HEK293T (cell line): ENCODE measurements around the gene HILPDA.
"Not testable (repeated sequence)": the region's sequence is repeated elsewhere in the genome, so short reads cannot be mapped to it uniquely, and the experiment has no call there.

Source experiments
- BHLHE40 ChIP-seq: fragments of 450-650 bp; IDR thresholded peaks from 2 replicates; pipeline ENCODE4 v1.6.1; 2016; ENCODE audit warnings: mild to moderate bottlenecking, moderate library complexity, borderline replicate concordance
- CTBP1 ChIP-seq: fragments of 450-650 bp; IDR thresholded peaks from 2 replicates; pipeline ENCODE4 v1.6.1; 2016; ENCODE audit warnings: borderline replicate concordance
- ELF4 ChIP-seq: fragments of 450-650 bp; IDR thresholded peaks from 2 replicates; pipeline ENCODE4 v1.6.1; 2017; ENCODE audit warnings: antibody characterized with exemption
- FOXA1 ChIP-seq: fragments of 450-650 bp; IDR thresholded peaks from 2 replicates; pipeline ENCODE4 v1.6.1; 2016; ENCODE audit warnings: mild to moderate bottlenecking
- FOXM1 ChIP-seq: fragments of 450-650 bp; IDR thresholded peaks from 2 replicates; pipeline ENCODE4 v1.6.1; 2017; ENCODE audit warnings: mild to moderate bottlenecking, borderline replicate concordance
- L3MBTL2 ChIP-seq: fragments of 450-650 bp; conservative IDR thresholded peaks from 2 replicates; pipeline ENCODE4 v1.6.1; 2016; ENCODE audit warnings: mild to moderate bottlenecking
- NFRKB ChIP-seq: fragments of 450-650 bp; IDR thresholded peaks from 2 replicates; pipeline ENCODE4 v1.6.1; 2016; ENCODE audit warnings: mild to moderate bottlenecking, moderate library complexity
- SP1 ChIP-seq: fragments of 450-650 bp; IDR thresholded peaks from 2 replicates; pipeline ENCODE4 v1.6.1; 2017

DNA sequence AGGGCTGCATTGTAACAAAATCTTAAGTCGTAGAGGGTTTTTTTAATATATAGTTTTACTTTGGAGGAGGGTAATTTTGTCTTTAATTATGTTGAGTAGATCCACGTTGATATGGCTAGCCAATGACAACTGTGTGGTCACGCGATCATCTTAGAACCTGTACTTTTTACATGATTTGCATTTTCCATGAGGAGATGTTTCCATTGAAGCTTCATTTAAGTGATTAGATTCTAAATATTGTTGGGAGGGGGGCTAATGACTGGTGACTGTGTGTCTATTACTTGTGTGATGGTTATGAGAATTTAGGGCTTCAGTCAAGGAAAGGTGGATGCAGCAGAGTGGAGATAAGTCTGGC, 21.6 kb downstream of the HILPDA start:
- TF ChIP-seq FOXA1, CTBP1, NFRKB, ELF4, FOXM1, SP1, BHLHE40, L3MBTL2: not testable (repeated sequence)
